ENCODE measurements around the gene RPUSD1. TPM values are rescaled to one million over a fixed set of nuclear protein-coding genes. Genes with fewer than 3 reads are reported as not detected.

Gene RPUSD1
- total RNA-seq, 2 experiments from 2014 or later, result 22.2 to 22.3 TPM

Other genes with a start within 250 kb of the RPUSD1 start
- not detected for gene PRR35, start 228.0 kb downstream of the RPUSD1 start, total RNA-seq
- 1 to 10 TPM; 2.3 to 2.6 TPM for gene NHLRC4, start 221.4 kb downstream of the RPUSD1 start, total RNA-seq
- gene PIGQ, start 218.4 kb downstream of the RPUSD1 start, total RNA-seq, result 10 to 100 TPM; 33.7 to 35.1 TPM
- gene RAB40C, start 198.3 kb downstream of the RPUSD1 start, total RNA-seq, result 10 to 100 TPM; 12.2 to 14.2 TPM
- under 1 TPM; 0.10 to 0.13 TPM for gene WFIKKN1, start 157.4 kb downstream of the RPUSD1 start, total RNA-seq
- gene METTL26, start 152.1 kb downstream of the RPUSD1 start, total RNA-seq, result 10 to 100 TPM; 66.6 to 67.5 TPM
- 10 to 100 TPM; 20.3 to 22.8 TPM for gene MCRIP2, start 146.6 kb downstream of the RPUSD1 start, total RNA-seq
- 10 to 100 TPM; 58.0 to 58.4 TPM for gene WDR90, start 139.0 kb downstream of the RPUSD1 start, total RNA-seq
- gene RHOT2, start 120.2 kb downstream of the RPUSD1 start, total RNA-seq, result 100 to 1,000 TPM; 140 to 141 TPM
- gene RHBDL1, start 112.7 kb downstream of the RPUSD1 start, total RNA-seq, result 1 to 10 TPM; 1.5 TPM
- 10 to 100 TPM; 63.9 to 78.3 TPM for gene STUB1, start 108.0 kb downstream of the RPUSD1 start, total RNA-seq
- 10 to 100 TPM; 27.1 to 27.2 TPM for gene JMJD8, start 104.0 kb downstream of the RPUSD1 start, total RNA-seq
- gene WDR24, start 98.0 kb downstream of the RPUSD1 start, total RNA-seq, result 10 to 100 TPM; 18.1 to 18.7 TPM
- 10 to 100 TPM; 30.9 to 34.6 TPM for gene FBXL16, start 82.6 kb downstream of the RPUSD1 start, total RNA-seq
- 1 to 10 TPM; 4.4 to 6.2 TPM for gene METRN, start 73.3 kb downstream of the RPUSD1 start, total RNA-seq
- 1 to 10 TPM; 8.4 to 9.3 TPM for gene ANTKMT, start 67.2 kb downstream of the RPUSD1 start, total RNA-seq
- gene CCDC78, start 61.9 kb downstream of the RPUSD1 start, total RNA-seq, result 1 to 10 TPM; 1.9 to 2.3 TPM
- gene HAGHL, start 61.3 kb downstream of the RPUSD1 start, total RNA-seq, result 1 to 10 TPM; 8.9 to 9.1 TPM
- gene CIAO3, start 47.4 kb downstream of the RPUSD1 start, total RNA-seq, result 10 to 100 TPM; 34.0 to 34.8 TPM
- gene MSLN, start 27.6 kb downstream of the RPUSD1 start, total RNA-seq, result not detected
- gene CHTF18, start 239 bp upstream of the RPUSD1 start, total RNA-seq, result 10 to 100 TPM; 77.6 to 80.0 TPM
- not detected for gene GNG13, start 12.4 kb upstream of the RPUSD1 start, total RNA-seq
- gene LMF1, start 182.6 kb upstream of the RPUSD1 start, total RNA-seq, result 10 to 100 TPM; 21.3 to 22.6 TPM
- under 1 TPM; 0.10 to 0.13 TPM for gene SOX8, start 193.4 kb upstream of the RPUSD1 start, total RNA-seq

Data from activated CD4-positive, alpha-beta memory T cell treated with anti-CD3 and anti-CD28 coated beads, Interleukin-2, amount 10 ng/mL, durations not matched to agents 7 days and 5 days (primary cell).